Smooth muscle cell (in vitro differentiated cells): ENCODE results near the gene ST3GAL4. TPM values are rescaled to one million over a fixed set of nuclear protein-coding genes. Genes with fewer than 3 reads are reported as not detected.
"Not testable (repeated sequence)": the region's sequence is repeated elsewhere in the genome, so short reads cannot be mapped to it uniquely, and the experiment has no call there.

Experiments used
- DNase-seq: peaks from one replicate; lab custom pipeline; 2025; ENCODE audit not compliant: unreplicated experiment; lab: John Stamatoyannopoulos, UW
- H2AFZ ChIP-seq: fragments of 200-600 bp; sonication (generic); 2 replicates; pipeline ENCODE4 v1.6.0; 2016; ENCODE audit warnings: antibody characterized with exemption, low read depth, mild to moderate bottlenecking
- H3F3A ChIP-seq: fragments of 200-600 bp; sonication (generic); 2 replicates; pipeline ENCODE4 v1.6.0; 2017; ENCODE audit warnings: antibody characterized with exemption, low read depth
- H3K27ac ChIP-seq: fragments of 200-600 bp; sonication (generic); 2 replicates; pipeline ENCODE4 v1.5.1; 2016; ENCODE audit warnings: low read depth, mild to moderate bottlenecking
- H3K27me3 ChIP-seq: fragments of 200-600 bp; sonication (generic); 2 replicates; pipeline ENCODE4 v1.6.1; 2016; ENCODE audit warnings: low read depth, mild to moderate bottlenecking
- H3K36me3 ChIP-seq: fragments of 200-600 bp; sonication (generic); 2 replicates; pipeline ENCODE4 v1.5.1; 2016; ENCODE audit warnings: low read depth
- H3K4me1 ChIP-seq: fragments of 200-600 bp; sonication (generic); 2 replicates; pipeline ENCODE4 v1.5.1; 2016; ENCODE audit warnings: low read depth
- H3K4me2 ChIP-seq: fragments of 200-600 bp; sonication (generic); 2 replicates; pipeline ENCODE4 v1.6.0; 2016; ENCODE audit warnings: mild to moderate bottlenecking
- H3K4me3 ChIP-seq: fragments of 200-600 bp; sonication (generic); 2 replicates; pipeline ENCODE4 v1.5.1; 2016; ENCODE audit warnings: mild to moderate bottlenecking
- H3K79me2 ChIP-seq: fragments of 200-600 bp; sonication (generic); 2 replicates; pipeline ENCODE4 v1.6.0; 2016; ENCODE audit warnings: low read depth, mild to moderate bottlenecking
- H3K9ac ChIP-seq: fragments of 200-600 bp; sonication (generic); 2 replicates; pipeline ENCODE4 v1.6.0; 2016; ENCODE audit warnings: low read depth
- H3K9me3 ChIP-seq: fragments of 200-600 bp; sonication (generic); replicated peaks from 2 replicates; pipeline ENCODE4 v1.5.1; 2016; ENCODE audit warnings: low read depth
- H4K20me1 ChIP-seq: fragments of 200-600 bp; sonication (generic); 2 replicates; pipeline ENCODE4 v1.6.0; 2016; ENCODE audit warnings: low read depth
- CTCF ChIP-seq: fragments of 200-600 bp; sonication (generic); IDR thresholded peaks from 2 replicates; pipeline ENCODE4 v1.5.1; 2017; ENCODE audit warnings: borderline replicate concordance, mild to moderate bottlenecking, antibody characterized with exemption; ENCODE audit not compliant: insufficient read depth, poor library complexity, severe bottlenecking
- WGBS: methylation state at CpG from one replicate; pipeline ENCODE4 v1.1.7; 2016; ENCODE audit warnings: low lambda C conversion rate; 5-methylcytosine and 5-hydroxymethylcytosine counted together
- polyA plus RNA-seq: library from polyadenylated mRNA; unstranded; fragments of >200 nt; fragmentation: Nextera tagmentation; extraction: Ambion mirVana; gene quantifications from 2 replicates; pipeline ENCODE4 v1.2.1, GENCODE V29; 2016
- total RNA-seq: library from RNA; depleted of rRNA; stranded (reverse); fragments of >200 nt; gene quantifications from 2 replicates; pipeline ENCODE4 v1.2.3, GENCODE V29; 2014

The ST3GAL4 gene
- total and polyA plus RNA-seq, 2 experiments from 2014 or later = 60.3 to 60.9 TPM

- no peaks in the 10 kb centered on the region for H3K36me3 ChIP-seq
- H3K79me2 ChIP-seq = peaks cover 83% of the 10 kb centered on the region
- no peaks in the 10 kb centered on the region for H3K27me3 ChIP-seq
- H3K4me1 ChIP-seq = peaks cover 6% of the 10 kb centered on the region
- WGBS = 97% methylated on average over 8 of the region's 8 CpGs
- peaks cover 66% of the 10 kb centered on the region for H4K20me1 ChIP-seq
- peak overlapping the region; percentile 4 for H3K27ac ChIP-seq
- no peak for DNase-seq
- TF ChIP-seq CTCF = no peak
- H3K4me2 ChIP-seq = peak overlapping the region; percentile 19
- H3K4me3 ChIP-seq = no peak overlapping the region
- no peak overlapping the region for H2AFZ ChIP-seq
- no peaks in the 10 kb centered on the region for H3K9me3 ChIP-seq
- no peak overlapping the region for H3K9ac ChIP-seq
- no peaks in the 10 kb centered on the region for H3F3A ChIP-seq
Observed at GRCh38 chr11:126360049-126360446, 4.6 kb downstream of the ST3GAL4 start.

GRCh38 chr11:126361400-126361799 lies 5.9 kb downstream of the ST3GAL4 start:
- H3K27ac ChIP-seq = no peak overlapping the region
- no peak overlapping the region for H3K4me3 ChIP-seq
- H3K9ac ChIP-seq = no peak overlapping the region
- H4K20me1 ChIP-seq = peaks cover 75% of the 10 kb centered on the region
- no peak for TF ChIP-seq CTCF
- H2AFZ ChIP-seq = no peak overlapping the region
- WGBS = 86% methylated on average over 5 of the region's 5 CpGs
- H3K9me3 ChIP-seq = no peaks in the 10 kb centered on the region
- peaks cover 6% of the 10 kb centered on the region for H3K4me1 ChIP-seq
- no peaks in the 10 kb centered on the region for H3K27me3 ChIP-seq
- DNase-seq = no peak
- no peaks in the 10 kb centered on the region for H3K36me3 ChIP-seq
- H3K4me2 ChIP-seq = no peak overlapping the region
- H3F3A ChIP-seq = no peaks in the 10 kb centered on the region
- H3K79me2 ChIP-seq = peaks cover 79% of the 10 kb centered on the region

- no peak overlapping the region for H2AFZ ChIP-seq
- H3K9me3 ChIP-seq = no peaks in the 10 kb centered on the region
- H3K4me3 ChIP-seq = no peak overlapping the region
- DNase-seq = no peak
- no peaks in the 10 kb centered on the region for H3K4me1 ChIP-seq
- H3K79me2 ChIP-seq = peaks cover 75% of the 10 kb centered on the region
- 91% methylated on average over 9 of the region's 9 CpGs for WGBS
- H3K36me3 ChIP-seq = no peaks in the 10 kb centered on the region
- H3F3A ChIP-seq = no peaks in the 10 kb centered on the region
- peaks cover 81% of the 10 kb centered on the region for H4K20me1 ChIP-seq
- H3K4me2 ChIP-seq = no peak overlapping the region
- H3K27ac ChIP-seq = no peak overlapping the region
- no peaks in the 10 kb centered on the region for H3K27me3 ChIP-seq
- no peak overlapping the region for H3K9ac ChIP-seq
- TF ChIP-seq CTCF = no peak
Observed at GRCh38 chr11:126362879-126363655, 7.6 kb downstream of the ST3GAL4 start.

GRCh38 chr11:126363706-126364248 lies 8.3 kb downstream of the ST3GAL4 start:
- H4K20me1 ChIP-seq = peaks cover 80% of the 10 kb centered on the region
- H3K4me3 ChIP-seq = no peak overlapping the region
- peaks cover 69% of the 10 kb centered on the region for H3K79me2 ChIP-seq
- no peak overlapping the region for H3K9ac ChIP-seq
- no peak overlapping the region for H2AFZ ChIP-seq
- WGBS = 92% methylated on average over 10 of the region's 10 CpGs
- H3K36me3 ChIP-seq = no peaks in the 10 kb centered on the region
- DNase-seq = no peak
- TF ChIP-seq CTCF = no peak
- H3K4me2 ChIP-seq = no peak overlapping the region
- no peak overlapping the region for H3K27ac ChIP-seq
- no peaks in the 10 kb centered on the region for H3K9me3 ChIP-seq
- no peaks in the 10 kb centered on the region for H3K4me1 ChIP-seq
- no peaks in the 10 kb centered on the region for H3K27me3 ChIP-seq
- H3F3A ChIP-seq = no peaks in the 10 kb centered on the region

GRCh38 chr11:126364735-126365134 lies 9.2 kb downstream of the ST3GAL4 start:
- not testable (repeated sequence) for H3K27me3 ChIP-seq, H3F3A ChIP-seq, H3K36me3 ChIP-seq, H3K9ac ChIP-seq, H2AFZ ChIP-seq, DNase-seq, H3K9me3 ChIP-seq, H3K4me3 ChIP-seq, H3K4me2 ChIP-seq, H3K27ac ChIP-seq, H3K4me1 ChIP-seq
- H3K79me2 ChIP-seq = peaks cover 69% of the 10 kb centered on the region
- H4K20me1 ChIP-seq = peaks cover 82% of the 10 kb centered on the region
- 92% methylated on average over 5 of the region's 9 CpGs for WGBS
